ENCODE data around the gene RIPOR3. TPM values are rescaled to one million over a fixed set of nuclear protein-coding genes. Genes with fewer than 3 reads are reported as not detected.

The RIPOR3 gene
- total RNA-seq, 6 donors from 2014 or later: 2.1 to 36.7 (median 5.1) TPM

DNA sequence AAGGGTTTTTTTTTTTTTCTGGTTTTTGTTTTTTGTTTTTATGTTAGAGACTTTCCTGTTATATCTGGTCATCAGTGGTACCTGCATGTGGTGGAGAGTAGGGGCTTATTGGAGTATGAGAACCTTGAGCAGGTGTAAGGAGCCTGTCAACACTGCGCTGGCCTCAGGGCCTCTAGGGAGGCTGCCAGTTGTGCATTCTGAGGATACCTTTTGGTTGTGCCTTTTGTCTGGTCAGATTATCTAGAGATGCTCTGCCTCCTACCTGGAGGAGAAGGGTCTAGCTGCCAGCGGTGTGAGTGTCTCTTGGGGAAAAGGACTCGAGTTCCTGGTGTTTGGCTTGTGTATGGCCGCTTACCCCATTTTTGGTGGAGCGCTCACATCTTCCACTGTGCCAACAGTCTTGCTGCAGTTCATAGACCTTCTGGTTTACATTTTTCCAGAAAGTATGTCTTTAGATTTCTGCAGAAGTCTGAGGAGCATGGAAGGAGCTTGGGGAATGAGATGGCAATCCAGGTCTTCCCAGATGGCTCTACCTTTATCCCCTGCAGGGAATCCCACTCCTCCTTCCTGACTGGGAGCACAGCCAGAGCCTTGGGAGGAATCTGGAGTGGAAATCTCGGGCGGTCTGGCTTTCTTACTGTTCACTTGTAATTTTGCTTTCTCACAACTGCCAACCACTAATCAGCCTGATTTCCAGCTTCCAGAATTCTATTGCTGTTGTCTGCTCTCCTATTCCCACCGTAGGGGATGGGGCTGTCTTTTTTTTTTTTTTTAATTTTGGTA is 131.3 kb downstream of the RIPOR3 start:
- WGBS, 2 donors: 81 to 82% methylated on average over 8 of the region's 8 CpGs
- no peaks in the 10 kb centered on the region for H3K27me3 ChIP-seq
- H3K27ac ChIP-seq: peak overlapping the region in 2 of 4 donors; percentile 80 to 81
- DNase-seq (no peak), ATAC-seq (ENCODE audit: low FRiP score in 2 of 2) (no peak)
- no peak overlapping the region for H3K4me3 ChIP-seq
- peaks cover 19 to 43% (median 35%) of the 10 kb centered on the region in 4 donors for H3K4me1 ChIP-seq
- H3K36me3 ChIP-seq: peaks cover 5 to 40% (median 12%) of the 10 kb centered on the region in 4 donors
- TF ChIP-seq POLR2A (IDR thresholded peaks at IDR 0.05) (no peak), POLR2AphosphoS5 (IDR thresholded peaks at IDR 0.05) (no peak), EP300 (IDR thresholded peaks at IDR 0.05) (no peak)
- TF ChIP-seq, protein P1, sequence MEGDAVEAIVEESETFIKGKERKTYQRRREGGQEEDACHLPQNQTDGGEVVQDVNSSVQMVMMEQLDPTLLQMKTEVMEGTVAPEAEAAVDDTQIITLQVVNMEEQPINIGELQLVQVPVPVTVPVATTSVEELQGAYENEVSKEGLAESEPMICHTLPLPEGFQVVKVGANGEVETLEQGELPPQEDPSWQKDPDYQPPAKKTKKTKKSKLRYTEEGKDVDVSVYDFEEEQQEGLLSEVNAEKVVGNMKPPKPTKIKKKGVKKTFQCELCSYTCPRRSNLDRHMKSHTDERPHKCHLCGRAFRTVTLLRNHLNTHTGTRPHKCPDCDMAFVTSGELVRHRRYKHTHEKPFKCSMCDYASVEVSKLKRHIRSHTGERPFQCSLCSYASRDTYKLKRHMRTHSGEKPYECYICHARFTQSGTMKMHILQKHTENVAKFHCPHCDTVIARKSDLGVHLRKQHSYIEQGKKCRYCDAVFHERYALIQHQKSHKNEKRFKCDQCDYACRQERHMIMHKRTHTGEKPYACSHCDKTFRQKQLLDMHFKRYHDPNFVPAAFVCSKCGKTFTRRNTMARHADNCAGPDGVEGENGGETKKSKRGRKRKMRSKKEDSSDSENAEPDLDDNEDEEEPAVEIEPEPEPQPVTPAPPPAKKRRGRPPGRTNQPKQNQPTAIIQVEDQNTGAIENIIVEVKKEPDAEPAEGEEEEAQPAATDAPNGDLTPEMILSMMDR (IDR thresholded peaks at IDR 0.05): no peak
- no peaks in the 10 kb centered on the region for H3K9me3 ChIP-seq

DNA sequence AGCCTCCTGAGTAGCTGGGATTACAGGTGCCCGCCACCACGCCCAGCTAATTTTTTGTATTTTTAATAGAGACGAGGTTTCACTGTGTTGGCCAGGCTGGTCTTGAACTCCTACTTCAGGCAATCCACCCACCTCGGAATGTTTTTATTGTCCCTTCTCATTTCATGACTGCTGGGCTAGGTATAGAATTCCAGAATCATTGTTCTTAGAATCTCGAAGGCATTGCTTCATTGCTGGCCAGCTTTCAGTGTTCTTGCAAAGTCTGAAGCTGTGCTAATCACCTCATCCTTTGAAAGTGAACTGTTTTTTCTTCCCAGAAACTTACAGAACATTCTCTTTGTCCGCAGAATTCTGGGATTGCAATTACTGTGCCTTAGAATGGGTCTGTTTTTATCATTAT is 132.2 kb downstream of the RIPOR3 start:
- Histone ChIP-seq H3K4me3 (no peak overlapping the region), H3K27ac (no peak overlapping the region), H3K4me1 (peaks cover 19 to 39% (median 31%) of the 10 kb centered on the region in 4 donors), H3K36me3 (peaks cover 5 to 31% (median 9%) of the 10 kb centered on the region in 4 donors), H3K27me3 (no peaks in the 10 kb centered on the region), H3K9me3 (no peaks in the 10 kb centered on the region)
- DNase-seq (no peak), ATAC-seq (ENCODE audit: low FRiP score in 2 of 2) (no peak)
- WGBS, 2 donors: 88 to 95% methylated on average over 6 of the region's 6 CpGs
- TF ChIP-seq EP300 (IDR thresholded peaks at IDR 0.05) (no peak), POLR2A (IDR thresholded peaks at IDR 0.05) (no peak), POLR2AphosphoS5 (IDR thresholded peaks at IDR 0.05) (no peak)
- TF ChIP-seq, protein P1 (IDR thresholded peaks at IDR 0.05): no peak

DNA sequence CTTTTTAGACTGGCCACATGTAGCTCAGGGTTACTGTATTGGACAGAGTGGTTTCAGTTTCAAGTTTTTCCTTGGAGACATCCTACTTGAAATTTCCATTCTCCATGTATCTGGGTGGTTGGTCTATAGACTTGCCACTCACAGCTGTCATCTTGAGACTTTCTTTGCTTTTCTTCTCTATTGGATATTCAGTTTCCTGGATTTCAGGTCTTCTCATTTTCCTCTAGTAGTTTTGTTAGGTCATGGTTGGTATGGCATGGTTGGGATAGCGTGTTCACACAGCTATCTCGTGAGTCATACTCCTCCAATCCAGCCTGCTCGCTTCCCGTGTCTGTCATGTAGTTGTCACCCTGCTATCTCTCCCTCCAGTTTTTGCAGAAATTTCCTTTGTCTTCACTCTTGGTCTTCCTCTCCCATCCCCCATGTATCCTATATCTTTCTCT is 132.8 kb downstream of the RIPOR3 start:
- no peaks in the 10 kb centered on the region for H3K27me3 ChIP-seq
- H3K9me3 ChIP-seq: no peaks in the 10 kb centered on the region
- H3K4me3 ChIP-seq: no peak overlapping the region
- DNase-seq (no peak), ATAC-seq (ENCODE audit: low FRiP score in 2 of 2) (no peak)
- no peak overlapping the region for H3K27ac ChIP-seq
- H3K36me3 ChIP-seq: peaks cover 5 to 28% (median 9%) of the 10 kb centered on the region in 4 donors
- TF ChIP-seq EP300 (IDR thresholded peaks at IDR 0.05): no peak
- TF ChIP-seq, protein P1 (IDR thresholded peaks at IDR 0.05): no peak
- TF ChIP-seq POLR2A (IDR thresholded peaks at IDR 0.05): no peak
- TF ChIP-seq POLR2AphosphoS5 (IDR thresholded peaks at IDR 0.05): no peak
- 67 to 72% methylated on average over 4 of the region's 4 CpGs for WGBS, 2 donors
- peaks cover 19 to 37% (median 30%) of the 10 kb centered on the region in 4 donors for H3K4me1 ChIP-seq

DNA sequence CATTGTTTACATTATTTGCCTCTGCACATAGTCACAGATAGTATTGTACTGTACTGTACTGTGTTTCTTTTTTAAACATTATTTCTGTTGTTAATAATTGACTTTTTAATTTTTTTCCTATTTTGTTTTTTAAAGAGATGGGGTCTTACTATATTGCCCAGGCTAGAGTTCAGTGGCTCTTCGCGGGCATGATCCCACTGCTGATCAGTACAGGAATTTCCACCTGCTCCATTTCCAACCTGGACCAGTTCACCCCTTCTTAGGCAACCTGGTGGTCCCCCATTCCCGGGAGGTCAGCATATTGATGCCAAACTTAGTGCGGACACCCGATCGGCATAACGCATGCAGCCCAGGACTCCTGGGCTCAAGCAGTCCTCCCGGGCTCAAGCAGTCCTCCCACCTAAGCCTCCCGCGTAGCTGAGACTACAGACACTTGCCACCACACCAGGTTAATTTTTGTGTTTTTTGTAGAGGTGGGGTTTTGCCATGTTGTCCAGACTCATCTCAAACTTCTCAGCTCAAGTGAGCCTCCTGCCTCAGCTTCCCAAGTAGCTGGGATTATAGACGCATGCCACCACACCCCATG is 133.7 kb downstream of the RIPOR3 start:
- peaks cover 5 to 22% (median 9%) of the 10 kb centered on the region in 4 donors for H3K36me3 ChIP-seq
- ATAC-seq (ENCODE audit: low FRiP score in 2 of 2): no peak
- 93 to 96% methylated on average over 11 of the region's 11 CpGs for WGBS, 2 donors
- H3K9me3 ChIP-seq: no peaks in the 10 kb centered on the region
- no peaks in the 10 kb centered on the region for H3K27me3 ChIP-seq
- no peak overlapping the region for H3K27ac ChIP-seq
- no peak overlapping the region for H3K4me3 ChIP-seq
- TF ChIP-seq EP300 (IDR thresholded peaks at IDR 0.05) (no peak), POLR2A (IDR thresholded peaks at IDR 0.05) (no peak), POLR2AphosphoS5 (IDR thresholded peaks at IDR 0.05) (no peak)
- TF ChIP-seq, protein P1 (IDR thresholded peaks at IDR 0.05): no peak
- H3K4me1 ChIP-seq: peaks cover 19 to 29% (median 24%) of the 10 kb centered on the region in 4 donors
- no peak for DNase-seq
